ENCODE measurements around the gene GALNS. TPM values are rescaled to one million over a fixed set of nuclear protein-coding genes. Genes with fewer than 3 reads are reported as not detected.
A peak's percentile ranks its signal among the peaks of the same experiment; 100 is the strongest.

Gene GALNS
- total and polyA plus RNA-seq, 2 experiments from 2014 or later = 19.6 to 53.5 TPM

DNA sequence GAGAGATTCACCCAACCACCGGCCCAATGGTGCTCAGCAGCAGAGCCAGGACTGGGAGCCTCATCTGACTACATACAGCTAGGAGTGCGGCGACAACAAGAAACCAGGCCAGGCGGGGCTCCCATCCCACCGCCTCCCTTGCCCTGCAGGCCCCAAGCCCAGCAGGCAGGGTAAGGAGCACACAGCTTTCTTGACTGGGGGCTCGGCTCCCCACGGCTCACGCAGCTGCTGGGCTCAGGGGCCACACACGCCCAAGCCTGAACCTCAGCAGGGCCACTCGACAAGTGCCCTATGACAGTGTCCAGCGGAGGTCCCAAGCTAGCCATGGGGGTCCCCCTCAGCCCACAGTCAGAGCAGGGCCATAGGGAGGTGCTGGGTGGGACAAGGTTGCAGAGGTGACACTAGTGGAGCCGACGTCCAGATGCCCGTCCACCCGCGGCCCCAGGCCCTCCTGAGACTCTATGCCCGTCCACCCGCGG lies 85.4 kb downstream of the GALNS start:
- no peaks in the 10 kb centered on the region for H3K27me3 ChIP-seq
- 62% methylated on average over 11 of the region's 19 CpGs for WGBS (ENCODE audit: low lambda C conversion rate, missing lambda C conversion rate)
- no peak overlapping the region for H2AFZ ChIP-seq
- H3K79me2 ChIP-seq = peaks cover 61% of the 10 kb centered on the region
- H3K9me3 ChIP-seq (ENCODE audit: low read depth) = no peaks in the 10 kb centered on the region
- H4K20me1 ChIP-seq (ENCODE audit: insufficient read depth, poor library complexity, severe bottlenecking) = peaks cover 12% of the 10 kb centered on the region
- H3K9me2 ChIP-seq (replicated peaks; ENCODE audit: insufficient read depth) = no peaks in the 10 kb centered on the region
- no peaks in the 10 kb centered on the region for H3K36me3 ChIP-seq (replicated peaks; ENCODE audit: insufficient read depth, low read depth)
- H3K4me1 ChIP-seq (ENCODE audit: insufficient read depth) = peaks cover 63% of the 10 kb centered on the region
- peak overlapping the region; percentile 63 for H3K27ac ChIP-seq
- H3K4me3 ChIP-seq = no peak overlapping the region
- peak overlapping the region; percentile 55 for H3K4me2 ChIP-seq
- no peak for DNase-seq (ENCODE audit: low spot score)
- TF ChIP-seq, protein P1, sequence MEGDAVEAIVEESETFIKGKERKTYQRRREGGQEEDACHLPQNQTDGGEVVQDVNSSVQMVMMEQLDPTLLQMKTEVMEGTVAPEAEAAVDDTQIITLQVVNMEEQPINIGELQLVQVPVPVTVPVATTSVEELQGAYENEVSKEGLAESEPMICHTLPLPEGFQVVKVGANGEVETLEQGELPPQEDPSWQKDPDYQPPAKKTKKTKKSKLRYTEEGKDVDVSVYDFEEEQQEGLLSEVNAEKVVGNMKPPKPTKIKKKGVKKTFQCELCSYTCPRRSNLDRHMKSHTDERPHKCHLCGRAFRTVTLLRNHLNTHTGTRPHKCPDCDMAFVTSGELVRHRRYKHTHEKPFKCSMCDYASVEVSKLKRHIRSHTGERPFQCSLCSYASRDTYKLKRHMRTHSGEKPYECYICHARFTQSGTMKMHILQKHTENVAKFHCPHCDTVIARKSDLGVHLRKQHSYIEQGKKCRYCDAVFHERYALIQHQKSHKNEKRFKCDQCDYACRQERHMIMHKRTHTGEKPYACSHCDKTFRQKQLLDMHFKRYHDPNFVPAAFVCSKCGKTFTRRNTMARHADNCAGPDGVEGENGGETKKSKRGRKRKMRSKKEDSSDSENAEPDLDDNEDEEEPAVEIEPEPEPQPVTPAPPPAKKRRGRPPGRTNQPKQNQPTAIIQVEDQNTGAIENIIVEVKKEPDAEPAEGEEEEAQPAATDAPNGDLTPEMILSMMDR (IDR thresholded peaks at IDR 0.05; ENCODE audit: poor library complexity) = no peak
- no peak for TF ChIP-seq EZH2 (IDR thresholded peaks at IDR 0.05; ENCODE audit: borderline replicate concordance)
- no peak for TF ChIP-seq EZH2phosphoT487 (IDR thresholded peaks at IDR 0.05; ENCODE audit: low read depth, severe bottlenecking, unreplicated experiment)

DNA sequence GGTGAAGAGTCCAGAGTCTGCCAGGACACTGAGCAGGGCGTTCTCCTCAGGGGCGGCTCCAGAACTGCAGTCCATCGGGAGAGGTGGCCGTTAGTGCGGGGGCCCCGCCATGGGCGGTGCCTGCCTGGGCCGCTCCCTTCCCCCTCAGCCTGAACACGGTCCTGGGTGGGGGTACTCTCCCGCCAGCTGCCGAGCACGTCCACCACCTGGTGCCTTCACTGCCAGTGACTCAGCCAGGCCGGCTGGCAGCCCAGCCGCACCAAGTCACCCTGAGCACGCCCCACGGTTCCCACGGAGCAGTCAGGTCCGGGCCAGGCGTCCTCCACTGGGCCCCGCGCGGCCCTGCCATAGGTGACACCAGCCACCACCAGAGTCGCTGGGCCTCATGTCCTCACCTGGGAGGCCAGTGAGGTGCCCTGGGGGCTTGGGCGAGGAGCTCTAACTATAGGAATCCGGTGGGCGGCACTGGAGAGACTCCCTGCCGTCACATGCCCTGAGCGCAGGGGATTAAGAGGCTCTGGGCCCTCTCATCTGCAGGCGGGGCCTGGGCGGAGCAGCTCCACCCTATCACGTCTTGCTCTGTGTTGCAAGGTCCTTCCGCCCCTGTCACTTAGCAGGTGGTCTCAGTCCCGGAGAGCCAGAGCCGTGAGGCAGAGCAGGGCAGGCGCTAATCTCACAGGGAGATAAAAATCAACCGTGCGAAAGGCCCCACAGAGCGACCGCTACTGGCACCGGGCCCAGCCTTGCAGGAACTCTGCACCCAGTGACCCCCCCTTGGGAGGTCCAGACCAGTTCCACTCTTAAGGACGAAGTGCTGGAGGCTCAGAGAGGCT lies 86.1 kb downstream of the GALNS start:
- Histone ChIP-seq H2AFZ (no peak overlapping the region), H3K4me2 (peak overlapping the region; percentile 55), H3K9me2 (replicated peaks; ENCODE audit: insufficient read depth) (no peaks in the 10 kb centered on the region), H4K20me1 (ENCODE audit: insufficient read depth, poor library complexity, severe bottlenecking) (peaks cover 15% of the 10 kb centered on the region), H3K4me3 (no peak overlapping the region), H3K79me2 (peaks cover 63% of the 10 kb centered on the region), H3K27ac (peak overlapping the region; percentile 84), H3K36me3 (replicated peaks; ENCODE audit: insufficient read depth, low read depth) (no peaks in the 10 kb centered on the region), H3K27me3 (no peaks in the 10 kb centered on the region), H3K4me1 (ENCODE audit: insufficient read depth) (peaks cover 63% of the 10 kb centered on the region), H3K9me3 (ENCODE audit: low read depth) (no peaks in the 10 kb centered on the region)
- TF ChIP-seq EZH2 (IDR thresholded peaks at IDR 0.05; ENCODE audit: borderline replicate concordance) (no peak), EZH2phosphoT487 (IDR thresholded peaks at IDR 0.05; ENCODE audit: low read depth, severe bottlenecking, unreplicated experiment) (no peak)
- TF ChIP-seq, protein P1 (IDR thresholded peaks at IDR 0.05; ENCODE audit: poor library complexity) = no peak
- 33% methylated on average over 40 of the region's 41 CpGs for WGBS (ENCODE audit: low lambda C conversion rate, missing lambda C conversion rate)
- DNase-seq (ENCODE audit: low spot score) = peak; percentile 91

DNA sequence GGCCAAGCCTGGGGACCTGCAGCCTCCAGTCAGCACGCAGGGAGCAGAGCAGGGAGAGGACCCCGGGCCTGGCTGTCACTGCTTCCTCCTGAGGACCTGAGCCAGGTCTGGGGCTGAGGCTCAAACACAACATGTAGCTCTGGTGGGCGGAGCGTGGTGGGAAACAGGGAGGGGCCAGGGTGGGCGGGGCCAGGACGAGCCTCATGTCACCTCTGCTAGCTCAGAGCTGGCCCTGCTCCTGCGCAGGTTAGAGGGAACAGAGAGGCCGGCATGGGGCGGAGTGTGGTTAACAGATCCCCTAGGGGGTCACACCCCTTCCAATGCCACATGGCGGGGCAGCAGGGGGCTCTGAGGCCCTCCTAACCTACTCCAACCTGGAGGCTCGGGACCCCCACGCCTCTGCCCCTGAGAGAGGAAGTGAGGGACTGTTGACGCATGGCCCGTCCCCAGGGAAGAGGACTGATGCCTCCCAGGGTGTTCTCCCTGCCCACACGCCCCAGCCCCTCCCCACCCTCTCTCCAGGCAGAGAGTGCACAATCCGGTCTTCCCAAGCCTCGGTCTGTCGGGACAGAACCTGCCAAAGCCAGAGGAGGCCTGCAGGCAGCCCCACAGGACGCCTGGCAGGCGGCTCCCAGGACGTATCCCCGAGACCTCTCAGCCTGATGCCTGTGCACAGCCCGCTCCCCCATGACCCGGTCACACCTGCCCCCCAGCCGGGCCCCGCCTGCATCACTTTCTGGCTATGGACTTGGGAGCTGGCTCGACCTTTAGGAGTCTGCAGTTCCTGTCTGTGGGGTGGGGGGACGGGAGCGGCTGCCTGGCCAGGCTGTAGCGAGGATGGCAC lies 86.9 kb downstream of the GALNS start:
- TF ChIP-seq EZH2 (IDR thresholded peaks at IDR 0.05; ENCODE audit: borderline replicate concordance) (no peak), EZH2phosphoT487 (IDR thresholded peaks at IDR 0.05; ENCODE audit: low read depth, severe bottlenecking, unreplicated experiment) (no peak)
- TF ChIP-seq, protein P1 (IDR thresholded peaks at IDR 0.05; ENCODE audit: poor library complexity) = no peak
- Histone ChIP-seq H4K20me1 (ENCODE audit: insufficient read depth, poor library complexity, severe bottlenecking) (peaks cover 15% of the 10 kb centered on the region), H3K4me1 (ENCODE audit: insufficient read depth) (peaks cover 63% of the 10 kb centered on the region), H2AFZ (no peak overlapping the region), H3K79me2 (peaks cover 59% of the 10 kb centered on the region), H3K9me2 (replicated peaks; ENCODE audit: insufficient read depth) (no peaks in the 10 kb centered on the region), H3K27me3 (no peaks in the 10 kb centered on the region), H3K4me3 (no peak overlapping the region), H3K27ac (peak overlapping the region; percentile 84), H3K4me2 (peak overlapping the region; percentile 55), H3K36me3 (replicated peaks; ENCODE audit: insufficient read depth, low read depth) (no peaks in the 10 kb centered on the region), H3K9me3 (ENCODE audit: low read depth) (no peaks in the 10 kb centered on the region)
- peak; percentile 86 for DNase-seq (ENCODE audit: low spot score)
- 55% methylated on average over 21 of the region's 30 CpGs for WGBS (ENCODE audit: low lambda C conversion rate, missing lambda C conversion rate)
